SHP77 treated with DMSO at 0.1 percent for 48 hours (cell line): ENCODE results near the gene OR6C2.
"Not testable (repeated sequence)": the region's sequence is repeated elsewhere in the genome, so short reads cannot be mapped to it uniquely, and the experiment has no call there.

Experiments
- DNase-seq: peaks from one replicate; lab custom pipeline; 2025; lab: John Stamatoyannopoulos, UW

Gene OR6C2

DNA sequence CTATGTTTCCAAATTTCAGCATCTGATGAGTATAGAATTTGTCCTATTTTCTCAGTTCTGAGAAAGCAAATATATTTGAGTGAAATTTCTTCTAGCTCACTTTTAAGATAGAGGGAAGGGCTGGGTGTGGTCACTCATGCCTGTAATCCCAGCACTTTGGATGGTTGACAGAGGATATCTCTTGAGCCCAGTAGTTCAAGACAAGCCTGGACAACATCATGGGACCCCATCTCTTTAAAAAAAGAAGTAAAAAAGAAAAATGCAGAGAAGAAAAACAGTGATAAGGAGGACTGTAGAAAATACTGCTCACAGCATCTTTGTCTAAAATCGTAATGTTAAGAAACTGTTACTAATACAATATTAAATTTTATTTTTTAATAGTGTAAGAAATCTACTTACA, 28.4 kb downstream of the OR6C2 start:
- DNase-seq: no peak

DNA sequence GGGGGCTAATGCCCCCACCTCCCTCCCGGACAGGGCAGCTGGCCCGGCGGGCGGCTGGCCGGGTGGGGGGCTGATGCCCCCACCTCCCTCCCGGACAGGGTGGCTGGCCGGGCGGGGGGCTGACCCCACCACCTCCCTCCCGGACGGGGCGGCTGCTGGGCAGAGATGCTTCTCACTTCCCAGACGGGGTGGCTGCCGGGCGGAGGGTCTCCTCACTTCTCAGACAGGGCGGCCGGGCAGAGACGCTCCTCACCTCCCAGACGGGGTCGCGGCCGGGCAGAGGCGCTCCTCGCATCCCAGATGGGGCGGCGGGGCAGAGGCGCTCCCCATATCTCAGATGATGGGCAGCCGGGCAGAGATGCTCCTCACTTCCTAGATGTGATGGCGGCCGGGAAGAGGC, 35.3 kb downstream of the OR6C2 start:
- DNase-seq: not testable (repeated sequence)

DNA sequence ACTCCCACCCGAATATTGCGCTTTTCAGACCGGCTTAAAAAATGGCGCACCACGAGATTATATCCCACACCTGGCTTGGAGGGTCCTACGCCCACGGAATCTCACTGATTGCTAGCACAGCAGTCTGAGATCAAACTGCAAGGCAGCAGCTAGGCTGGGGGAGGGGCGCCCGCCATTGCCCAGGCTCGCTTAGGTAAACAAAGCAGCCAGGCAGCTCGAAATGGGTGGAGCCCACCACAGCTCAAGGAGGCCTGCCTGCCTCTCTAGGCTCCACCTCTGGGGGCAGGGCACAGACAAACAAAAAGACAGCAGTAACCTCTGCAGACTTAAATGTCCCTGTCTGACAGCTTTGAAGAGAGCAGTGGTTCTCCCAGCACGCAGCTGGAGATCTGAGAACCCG, 40.4 kb downstream of the OR6C2 start:
- DNase-seq: not testable (repeated sequence)

DNA sequence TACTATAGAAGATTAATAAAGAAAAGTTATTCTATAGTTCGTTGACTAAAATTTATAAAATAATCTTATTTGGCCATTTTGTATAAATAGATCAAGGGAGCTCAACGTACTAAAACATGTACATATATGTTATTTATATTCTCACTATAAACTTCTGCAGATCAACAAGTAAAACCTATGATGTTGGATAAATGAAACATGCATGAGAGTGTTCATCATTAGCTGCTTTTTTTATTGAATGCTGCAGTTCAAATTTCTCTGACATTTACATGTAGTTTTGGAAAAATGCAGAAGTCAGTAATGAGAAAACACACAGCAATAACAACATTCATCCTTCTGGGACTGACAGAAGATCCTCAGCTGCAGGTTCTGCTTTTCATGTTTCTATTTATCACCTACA, 48.2 kb downstream of the OR6C2 start, which contains the start of gene OR6C68:
OR6C68 (plus strand) TSS at position 301 of the 400 bp plus-strand sequence; CDS start at position 301, 0 bp downstream.
- no peak for DNase-seq

DNA sequence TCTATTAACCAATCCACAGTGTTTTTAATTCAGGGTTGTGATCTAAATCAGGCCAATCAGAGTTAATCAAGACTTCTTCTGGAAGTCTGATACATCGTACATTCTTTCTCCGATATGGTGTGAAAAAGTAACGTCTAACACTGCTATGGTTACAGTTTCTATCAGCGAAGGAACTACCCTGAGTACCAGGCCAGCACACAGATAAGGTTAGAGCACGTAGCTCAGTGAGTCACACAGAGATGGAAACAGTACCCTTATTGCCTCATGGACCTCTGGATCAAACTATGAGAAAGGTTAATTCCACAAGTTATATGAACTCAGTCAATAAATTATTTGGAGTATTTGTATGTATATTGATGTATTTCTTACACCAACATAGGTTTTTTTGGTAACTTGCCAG, 51.6 kb downstream of the OR6C2 start:
- DNase-seq: no peak

DNA sequence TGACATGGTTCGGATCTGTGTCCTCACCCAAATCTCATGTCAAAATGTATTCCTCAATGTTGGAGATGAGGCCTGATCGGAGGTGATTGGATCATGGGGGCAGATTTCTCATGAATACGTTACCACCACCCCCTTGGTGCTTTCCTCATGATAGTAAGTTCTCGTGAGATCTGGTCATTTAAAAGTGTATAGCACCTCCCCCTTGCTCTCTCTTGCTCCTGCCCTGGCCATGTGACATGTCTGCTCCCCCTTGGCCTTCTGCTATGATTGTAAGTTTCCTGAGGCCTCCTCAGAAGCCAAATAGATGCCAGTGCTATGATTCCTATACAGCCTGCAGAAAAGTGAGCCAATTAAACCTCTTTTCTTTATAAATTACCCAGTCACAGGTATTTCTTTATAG, 55.4 kb downstream of the OR6C2 start:
- DNase-seq: no peak

DNA sequence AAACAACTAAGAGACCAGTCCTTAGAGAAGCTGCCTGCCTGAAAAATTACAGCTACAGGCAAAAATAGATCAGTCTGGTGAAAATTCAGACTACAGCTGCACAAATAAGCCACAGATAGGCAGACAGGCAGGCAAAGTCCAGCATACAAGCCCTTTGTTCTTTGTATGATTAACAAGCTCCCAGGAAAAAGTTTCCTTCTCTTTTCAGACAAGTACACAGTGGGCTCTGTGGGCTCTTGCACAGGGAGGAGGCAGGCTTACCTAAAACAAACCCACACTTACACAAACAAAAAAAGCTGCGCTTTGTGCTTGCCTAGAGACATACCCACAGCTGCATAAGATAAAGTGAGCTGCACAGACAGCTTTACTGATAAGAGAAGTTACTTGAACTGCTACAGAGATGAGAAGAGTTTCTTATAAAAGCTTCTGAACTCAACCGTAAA, 56.0 kb downstream of the OR6C2 start:
- DNase-seq: no peak

DNA sequence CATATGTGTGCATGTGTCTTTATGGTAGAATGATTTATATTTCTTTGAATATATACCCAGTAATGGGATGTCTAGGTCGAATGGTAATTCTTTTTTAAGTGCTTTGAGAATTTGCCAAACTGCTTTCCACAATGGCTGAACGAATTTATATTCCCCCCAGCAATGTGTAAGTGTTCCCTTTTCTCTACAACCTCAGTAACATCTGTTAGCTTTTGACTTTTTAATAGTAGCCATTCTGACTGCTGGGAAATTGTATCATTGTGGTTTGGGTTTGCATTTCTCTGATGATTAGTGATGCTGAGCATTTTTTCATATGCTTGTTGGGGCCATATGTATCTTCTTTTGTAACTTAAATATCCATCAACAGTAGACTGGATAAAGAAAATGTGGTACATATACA, 57.7 kb downstream of the OR6C2 start:
- DNase-seq: no peak
